HepG2 (cell line): ENCODE results near the gene VPS13C. TPM values are rescaled to one million over a fixed set of nuclear protein-coding genes. Genes with fewer than 3 reads are reported as not detected.

Experiments used
- GLI4 ChIP-seq: sonication (generic); formaldehyde crosslinking; IDR thresholded peaks from 2 replicates; pipeline ENCODE4 v1.5.1; 2020; ENCODE audit warnings: missing genetic modification reagents, mild to moderate bottlenecking, moderate library complexity, borderline replicate concordance
- MED1 ChIP-seq: sonication (generic); formaldehyde crosslinking; IDR thresholded peaks from 2 replicates; pipeline ENCODE4 v1.4.0; 2020; ENCODE audit warnings: missing genetic modification reagents
- MLLT10 ChIP-seq: sonication (generic); formaldehyde crosslinking; IDR thresholded peaks from 2 replicates; pipeline ENCODE4 v1.4.0; 2020; ENCODE audit warnings: missing genetic modification reagents
- NR2F2 ChIP-seq: IDR thresholded peaks from 2 replicates; pipeline ENCODE4 v1.6.1; 2012; ENCODE audit warnings: low read depth, inconsistent platforms, borderline replicate concordance
- PLRG1 ChIP-seq: fragments of 450-650 bp; conservative IDR thresholded peaks from 2 replicates; pipeline ENCODE4 v1.6.1; 2016
- RORA ChIP-seq: sonication (generic); formaldehyde crosslinking; IDR thresholded peaks from 2 replicates; pipeline ENCODE4 v1.5.0; 2020; ENCODE audit warnings: mild to moderate bottlenecking, missing genetic modification reagents, moderate library complexity
- SNAPC2 ChIP-seq: sonication (generic); formaldehyde crosslinking; IDR thresholded peaks from 2 replicates; pipeline ENCODE4 v1.8.1; 2022; ENCODE audit warnings: mild to moderate bottlenecking, missing genetic modification reagents
- SNRNP70 ChIP-seq: fragments of 200-400 bp; formaldehyde crosslinking; IDR thresholded peaks from 2 replicates; pipeline ENCODE4 v1.6.1; 2017; ENCODE audit warnings: mild to moderate bottlenecking, low read depth, low read length, moderate library complexity
- STAT6 ChIP-seq: sonication (generic); formaldehyde crosslinking; IDR thresholded peaks from 2 replicates; pipeline ENCODE4 v1.4.0; 2020; ENCODE audit warnings: missing genetic modification reagents, mild to moderate bottlenecking, borderline replicate concordance
- TFDP2 ChIP-seq: sonication (generic); formaldehyde crosslinking; IDR thresholded peaks from 2 replicates; pipeline ENCODE4 v1.4.0; 2020; ENCODE audit warnings: missing genetic modification reagents
- ZNF280D ChIP-seq: sonication (generic); formaldehyde crosslinking; IDR thresholded peaks from 2 replicates; pipeline ENCODE4 v1.5.1; 2020; ENCODE audit warnings: mild to moderate bottlenecking, missing genetic modification reagents
- ZNF3 ChIP-seq: IDR thresholded peaks from 2 replicates; pipeline ENCODE4 v1.7.0; 2017; ENCODE audit warnings: inconsistent platforms
- ZNF383 ChIP-seq: sonication (generic); formaldehyde crosslinking; IDR thresholded peaks from 2 replicates; pipeline ENCODE4 v1.4.0; 2020; ENCODE audit warnings: missing genetic modification reagents, mild to moderate bottlenecking, borderline replicate concordance
- ZNF512B ChIP-seq: sonication (generic); formaldehyde crosslinking; IDR thresholded peaks from 2 replicates; pipeline ENCODE4 v1.5.1; 2020; ENCODE audit warnings: missing genetic modification reagents, mild to moderate bottlenecking, borderline replicate concordance
- ZNF543 ChIP-seq: sonication (generic); formaldehyde crosslinking; IDR thresholded peaks from 2 replicates; pipeline ENCODE4 v1.4.0; 2020; ENCODE audit warnings: mild to moderate bottlenecking, missing genetic modification reagents
- ZNF674 ChIP-seq: sonication (generic); formaldehyde crosslinking; IDR thresholded peaks from 2 replicates; pipeline ENCODE4 v1.5.0; 2020; ENCODE audit warnings: low read depth, mild to moderate bottlenecking, missing genetic modification reagents
- ZNF770 ChIP-seq: sonication (generic); formaldehyde crosslinking; IDR thresholded peaks from 2 replicates; pipeline ENCODE4 v1.5.0; 2020; ENCODE audit warnings: mild to moderate bottlenecking, missing genetic modification reagents
- polyA plus RNA-seq, 8 experiments: library from polyadenylated mRNA; depleted of rRNA in 3 of 8; stranded (reverse) in 7 of 8; unstranded in 1 of 8; fragments of >200 nt; fragmentation: Illumina TruSeq in 4 of 8; extraction: Trizol in 4 of 8; gene quantifications; 2 replicates each; pipeline versions ENCODE4 v1.2.1 to v1.2.3, GENCODE V29; 2011 to 2016; ENCODE audit warnings: low read depth in 4 of 8, missing spikeins in 1 of 8, mixed read lengths in 1 of 8; ENCODE audit not compliant: insufficient read depth in 1 of 8
- total RNA-seq, 5 experiments: library from RNA; depleted of rRNA; stranded (reverse); fragments of >200 nt; fragmentation: Illumina TruSeq; extraction: Trizol; gene quantifications; 2 replicates each; pipeline ENCODE4 v1.2.3, GENCODE V29; 2016; ENCODE audit warnings: low read depth in 1 of 5

The VPS13C gene
- total and polyA plus RNA-seq, 2 of the 13 experiments (the other 11 are each of a cell fraction or from before 2014, with no cell fraction given) = 10.9 to 26.8 TPM

- TF ChIP-seq ZNF512B = 0 out of 2 replicates have a peak, but pooled peaks have one; percentile 11
- TF ChIP-seq GLI4 = no peak
- no peak for TF ChIP-seq ZNF674 (CRISPR knock-in tag)
- no peak for TF ChIP-seq MED1 (CRISPR knock-in tag)
- TF ChIP-seq NR2F2 = no peak
- peak; percentile 95 for TF ChIP-seq TFDP2 (CRISPR knock-in tag)
- TF ChIP-seq PLRG1 = no peak
- no peak for TF ChIP-seq SNRNP70
- no peak for TF ChIP-seq ZNF543 (CRISPR knock-in tag)
- TF ChIP-seq SNAPC2 = peak; percentile 71; the same call in 1 of the 2 replicates
- no peak for TF ChIP-seq RORA (CRISPR knock-in tag)
- no peak for TF ChIP-seq ZNF3 (CRISPR knock-in tag)
- TF ChIP-seq MLLT10 (CRISPR knock-in tag) = no peak
- no peak for TF ChIP-seq ZNF383
- TF ChIP-seq ZNF770 (CRISPR knock-in tag) = no peak
- no peak for TF ChIP-seq ZNF280D (CRISPR knock-in tag)
- TF ChIP-seq STAT6 (CRISPR knock-in tag) = no peak
Observed at GRCh38 chr15:62066663-62067447, 6.6 kb upstream of the VPS13C start, which contains the start of gene C2CD4A (continued).
